ENCODE data around the gene SBF2. TPM values are rescaled to one million over a fixed set of nuclear protein-coding genes. Genes with fewer than 3 reads are reported as not detected.

Gene SBF2
- total RNA-seq, 3 donors from 2014 or later (not counting 1 experiment from before 2014, with no cell fraction given): 25.2 to 26.9 (median 26.3) TPM

- no peak overlapping the region for H3K27ac ChIP-seq (ENCODE audit: low read length)
- no peaks in the 10 kb centered on the region for H3K27me3 ChIP-seq (ENCODE audit: control insufficient read depth, insufficient read depth, low read length)
- TF ChIP-seq CTCF (IDR thresholded peaks at IDR 0.05): no peak
- Mint-ChIP-seq H3K9me3 (no peaks in the 10 kb centered on the region), H3K36me3 (no peaks in the 10 kb centered on the region), H3K4me1 (no peaks in the 10 kb centered on the region), H3K27me3 (ENCODE audit: low read depth in 2 of 2) (no peaks in the 10 kb centered on the region), H3K27ac (no peak overlapping the region), H3K4me3 (no peak overlapping the region)
- ATAC-seq (no peak), DNase-seq (no peak)
- H3K4me1 ChIP-seq (ENCODE audit: control insufficient read depth, insufficient read depth, low read length): no peaks in the 10 kb centered on the region
- intact Hi-C loops (cut with micrococcal nuclease): no loop called here
- H3K4me3 ChIP-seq (ENCODE audit: low read length): no peak overlapping the region
- 92% methylated on average over 4 of the region's 4 CpGs for WGBS (ENCODE audit: insufficient coverage)
- no peaks in the 10 kb centered on the region for H3K9me3 ChIP-seq (ENCODE audit: control insufficient read depth, insufficient read depth, low read length)
- H3K36me3 ChIP-seq (ENCODE audit: control insufficient read depth, insufficient read depth, low read length): no peaks in the 10 kb centered on the region
Measured at GRCh38 chr11:9797300-9797699, 496.7 kb downstream of the SBF2 start.

- H3K4me1 ChIP-seq (ENCODE audit: control insufficient read depth, insufficient read depth, low read length): no peaks in the 10 kb centered on the region
- TF ChIP-seq CTCF (IDR thresholded peaks at IDR 0.05): no peak
- intact Hi-C loops (cut with micrococcal nuclease): no loop called here
- DNase-seq (no peak), ATAC-seq (no peak)
- H3K36me3 ChIP-seq (ENCODE audit: control insufficient read depth, insufficient read depth, low read length): no peaks in the 10 kb centered on the region
- H3K27me3 Mint-ChIP-seq (ENCODE audit: low read depth in 2 of 2): no peaks in the 10 kb centered on the region
- no peaks in the 10 kb centered on the region for H3K36me3 Mint-ChIP-seq
- H3K4me3 Mint-ChIP-seq: no peak overlapping the region
- no peaks in the 10 kb centered on the region for H3K4me1 Mint-ChIP-seq
- H3K9me3 Mint-ChIP-seq: no peaks in the 10 kb centered on the region
- no peaks in the 10 kb centered on the region for H3K9me3 ChIP-seq (ENCODE audit: control insufficient read depth, insufficient read depth, low read length)
- no peak overlapping the region for H3K4me3 ChIP-seq (ENCODE audit: low read length)
- WGBS (ENCODE audit: insufficient coverage): 93% methylated on average over 5 of the region's 5 CpGs
- no peaks in the 10 kb centered on the region for H3K27me3 ChIP-seq (ENCODE audit: control insufficient read depth, insufficient read depth, low read length)
- no peak overlapping the region for H3K27ac ChIP-seq (ENCODE audit: low read length)
- no peak overlapping the region for H3K27ac Mint-ChIP-seq
Measured at GRCh38 chr11:9796854-9797253, 497.2 kb downstream of the SBF2 start.

GRCh38 chr11:9796266-9796665 is 497.8 kb downstream of the SBF2 start:
- Histone ChIP-seq H3K4me1 (ENCODE audit: control insufficient read depth, insufficient read depth, low read length) (no peaks in the 10 kb centered on the region), H3K27ac (ENCODE audit: low read length) (no peak overlapping the region), H3K9me3 (ENCODE audit: control insufficient read depth, insufficient read depth, low read length) (no peaks in the 10 kb centered on the region), H3K4me3 (ENCODE audit: low read length) (no peak overlapping the region), H3K36me3 (ENCODE audit: control insufficient read depth, insufficient read depth, low read length) (no peaks in the 10 kb centered on the region), H3K27me3 (ENCODE audit: control insufficient read depth, insufficient read depth, low read length) (no peaks in the 10 kb centered on the region)
- Mint-ChIP-seq H3K4me3 (no peak overlapping the region), H3K27ac (no peak overlapping the region), H3K9me3 (no peaks in the 10 kb centered on the region), H3K4me1 (no peaks in the 10 kb centered on the region), H3K27me3 (ENCODE audit: low read depth in 2 of 2) (no peaks in the 10 kb centered on the region), H3K36me3 (no peaks in the 10 kb centered on the region)
- intact Hi-C loops (cut with micrococcal nuclease): no loop called here
- no peak for ATAC-seq
- no peak for TF ChIP-seq CTCF (IDR thresholded peaks at IDR 0.05)
- no peak for DNase-seq

- Mint-ChIP-seq H3K27ac (no peak overlapping the region), H3K27me3 (ENCODE audit: low read depth in 2 of 2) (no peaks in the 10 kb centered on the region), H3K4me1 (peaks cover 0 to 13% of the 10 kb centered on the region in 2 donors), H3K4me3 (no peak overlapping the region), H3K36me3 (no peaks in the 10 kb centered on the region), H3K9me3 (no peaks in the 10 kb centered on the region)
- H3K4me3 ChIP-seq (ENCODE audit: low read length): no peak overlapping the region
- DNase-seq: no peak
- no peak for TF ChIP-seq CTCF (IDR thresholded peaks at IDR 0.05)
- 83% methylated on average over 3 of the region's 3 CpGs for WGBS (ENCODE audit: insufficient coverage)
- H3K4me1 ChIP-seq (ENCODE audit: control insufficient read depth, insufficient read depth, low read length): peaks cover 14% of the 10 kb centered on the region
- H3K36me3 ChIP-seq (ENCODE audit: control insufficient read depth, insufficient read depth, low read length): peaks cover 2% of the 10 kb centered on the region
- no peaks in the 10 kb centered on the region for H3K9me3 ChIP-seq (ENCODE audit: control insufficient read depth, insufficient read depth, low read length)
- intact Hi-C loops (cut with micrococcal nuclease): no loop called here
- H3K27me3 ChIP-seq (ENCODE audit: control insufficient read depth, insufficient read depth, low read length): no peaks in the 10 kb centered on the region
- no peak overlapping the region for H3K27ac ChIP-seq (ENCODE audit: low read length)
- ATAC-seq: no peak
Measured at GRCh38 chr11:9790703-9791102, 503.3 kb downstream of the SBF2 start.

Measured in natural killer cell (primary cell).